ENCODE results near the gene VILL. TPM values are rescaled to one million over a fixed set of nuclear protein-coding genes. Genes with fewer than 3 reads are reported as not detected.

Gene VILL
- total RNA-seq, 2 experiments from 2014 or later, result 13.2 to 23.5 TPM

DNA sequence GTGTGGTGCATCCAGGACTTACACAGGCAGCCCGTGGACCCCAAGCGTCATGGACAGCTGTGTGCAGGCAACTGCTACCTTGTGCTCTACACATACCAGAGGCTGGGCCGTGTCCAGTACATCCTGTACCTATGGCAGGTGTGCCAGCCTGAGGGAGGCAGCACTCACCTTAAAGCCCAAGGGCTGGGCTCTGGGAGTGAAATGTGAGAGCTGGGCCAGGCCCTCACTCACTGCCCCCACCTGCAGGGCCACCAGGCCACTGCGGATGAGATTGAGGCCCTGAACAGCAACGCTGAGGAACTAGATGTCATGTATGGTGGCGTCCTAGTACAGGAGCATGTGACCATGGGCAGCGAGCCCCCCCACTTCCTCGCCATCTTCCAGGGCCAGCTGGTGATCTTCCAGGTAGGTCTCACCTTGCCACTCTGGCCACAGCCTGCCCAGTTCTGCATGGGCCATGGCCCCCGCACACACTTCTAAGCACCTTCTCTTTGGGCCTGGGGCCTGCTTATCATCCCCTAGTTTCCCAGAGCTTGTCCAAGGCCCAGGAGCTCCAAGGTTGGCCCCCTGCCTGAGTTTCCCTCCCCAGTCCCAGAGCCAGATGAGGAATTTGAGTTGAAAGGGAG is 11.0 kb downstream of the VILL start:
- Histone ChIP-seq H3K9me3 (ENCODE audit: low read length) (no peaks in the 10 kb centered on the region), H2AFZ (ENCODE audit: low read length) (no peak overlapping the region), H3K4me1 (ENCODE audit: insufficient read depth, low read length, poor library complexity, severe bottlenecking) (peaks cover 19% of the 10 kb centered on the region), H3K9me2 (ENCODE audit: insufficient read depth, low read length) (no peaks in the 10 kb centered on the region), H3K79me2 (ENCODE audit: insufficient read depth, low read depth, low read length) (no peaks in the 10 kb centered on the region), H3K4me3 (ENCODE audit: low read depth, low read length, poor library complexity, severe bottlenecking) (no peak overlapping the region), H3K4me2 (ENCODE audit: low read length) (no peak overlapping the region), H3K27ac (ENCODE audit: low read depth, low read length, poor library complexity, severe bottlenecking) (no peak overlapping the region), H3K36me3 (ENCODE audit: insufficient read depth, low read length) (peaks cover 55% of the 10 kb centered on the region), H4K20me1 (ENCODE audit: insufficient read depth, low read length) (no peaks in the 10 kb centered on the region)
- ChIA-PET CTCF (ENCODE audit: unreplicated experiment) (no interaction called here), POLR2A (no interaction called here)
- no peak for DNase-seq (ENCODE audit: low spot score)
- TF ChIP-seq EZH2phosphoT487 (IDR thresholded peaks at IDR 0.05; ENCODE audit: borderline replicate concordance, low read depth, low read length), result no peak
- TF ChIP-seq, protein P1, sequence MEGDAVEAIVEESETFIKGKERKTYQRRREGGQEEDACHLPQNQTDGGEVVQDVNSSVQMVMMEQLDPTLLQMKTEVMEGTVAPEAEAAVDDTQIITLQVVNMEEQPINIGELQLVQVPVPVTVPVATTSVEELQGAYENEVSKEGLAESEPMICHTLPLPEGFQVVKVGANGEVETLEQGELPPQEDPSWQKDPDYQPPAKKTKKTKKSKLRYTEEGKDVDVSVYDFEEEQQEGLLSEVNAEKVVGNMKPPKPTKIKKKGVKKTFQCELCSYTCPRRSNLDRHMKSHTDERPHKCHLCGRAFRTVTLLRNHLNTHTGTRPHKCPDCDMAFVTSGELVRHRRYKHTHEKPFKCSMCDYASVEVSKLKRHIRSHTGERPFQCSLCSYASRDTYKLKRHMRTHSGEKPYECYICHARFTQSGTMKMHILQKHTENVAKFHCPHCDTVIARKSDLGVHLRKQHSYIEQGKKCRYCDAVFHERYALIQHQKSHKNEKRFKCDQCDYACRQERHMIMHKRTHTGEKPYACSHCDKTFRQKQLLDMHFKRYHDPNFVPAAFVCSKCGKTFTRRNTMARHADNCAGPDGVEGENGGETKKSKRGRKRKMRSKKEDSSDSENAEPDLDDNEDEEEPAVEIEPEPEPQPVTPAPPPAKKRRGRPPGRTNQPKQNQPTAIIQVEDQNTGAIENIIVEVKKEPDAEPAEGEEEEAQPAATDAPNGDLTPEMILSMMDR (conservative IDR thresholded peaks at IDR 0.05; ENCODE audit: low read length), result peak; percentile 46
- intact Hi-C loops (cut with micrococcal nuclease; ENCODE audit: unreplicated experiment), result no loop called here
- BruUV-seq (replicated peaks), result no TSS peak

DNA sequence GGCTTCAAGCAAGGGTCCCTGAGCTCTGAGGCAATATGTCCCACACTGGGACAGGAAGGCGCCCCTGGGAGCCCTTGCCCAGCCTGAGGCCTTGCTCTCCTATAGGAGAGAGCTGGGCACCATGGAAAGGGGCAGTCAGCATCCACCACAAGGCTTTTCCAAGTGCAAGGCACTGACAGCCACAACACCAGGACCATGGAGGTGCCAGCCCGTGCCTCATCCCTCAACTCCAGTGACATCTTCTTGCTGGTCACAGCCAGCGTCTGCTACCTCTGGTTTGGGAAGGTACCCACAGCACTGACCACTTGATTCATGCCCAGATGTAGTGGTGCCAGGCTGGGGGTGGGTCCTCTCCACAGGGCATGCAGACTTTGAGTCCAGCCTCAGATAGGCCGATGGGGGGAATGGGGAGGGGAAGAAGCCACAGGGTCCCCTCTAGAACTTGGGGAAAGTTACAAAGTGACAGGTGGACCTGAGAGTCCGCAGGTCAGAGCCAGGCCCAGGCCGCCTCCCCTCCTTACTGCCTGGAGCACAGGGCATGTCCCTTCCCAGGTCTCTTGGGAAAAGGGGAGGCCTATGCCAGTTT is 11.8 kb downstream of the VILL start:
- H3K36me3 ChIP-seq (ENCODE audit: insufficient read depth, low read length), result peaks cover 48% of the 10 kb centered on the region
- no peak overlapping the region for H2AFZ ChIP-seq (ENCODE audit: low read length)
- intact Hi-C loops (cut with micrococcal nuclease; ENCODE audit: unreplicated experiment), result no loop called here

More for the DNA sequence above, 11.8 kb downstream of the VILL start:
- CTCF ChIA-PET (ENCODE audit: unreplicated experiment), result no interaction called here
- POLR2A ChIA-PET, result no interaction called here
- TF ChIP-seq EZH2phosphoT487 (IDR thresholded peaks at IDR 0.05; ENCODE audit: borderline replicate concordance, low read depth, low read length), result no peak
- TF ChIP-seq, protein P1 (conservative IDR thresholded peaks at IDR 0.05; ENCODE audit: low read length), result no peak
- Histone ChIP-seq H3K4me3 (ENCODE audit: low read depth, low read length, poor library complexity, severe bottlenecking) (no peak overlapping the region), H3K4me1 (ENCODE audit: insufficient read depth, low read length, poor library complexity, severe bottlenecking) (peaks cover 16% of the 10 kb centered on the region), H3K79me2 (ENCODE audit: insufficient read depth, low read depth, low read length) (no peaks in the 10 kb centered on the region), H3K4me2 (ENCODE audit: low read length) (no peak overlapping the region), H3K9me2 (ENCODE audit: insufficient read depth, low read length) (no peaks in the 10 kb centered on the region), H3K9me3 (ENCODE audit: low read length) (no peaks in the 10 kb centered on the region), H4K20me1 (ENCODE audit: insufficient read depth, low read length) (no peaks in the 10 kb centered on the region), H3K27ac (ENCODE audit: low read depth, low read length, poor library complexity, severe bottlenecking) (no peak overlapping the region)
- no peak for DNase-seq (ENCODE audit: low spot score)
- BruUV-seq (replicated peaks), result no TSS peak

Measured in OCI-LY7 (cell line).